HG03064 (cell line): ENCODE measurements around the gene P2RY8.
"Not testable (repeated sequence)": the region's sequence is repeated elsewhere in the genome, so short reads cannot be mapped to it uniquely, and the experiment has no call there.

Experiments used
- ATAC-seq: cut with Tn5 transposase; IDR thresholded peaks from one replicate; pipeline ENCODE4 v1.9.1; 2021; ENCODE audit warnings: low read depth; ENCODE audit not compliant: unreplicated experiment

P2RY8 gene

DNA sequence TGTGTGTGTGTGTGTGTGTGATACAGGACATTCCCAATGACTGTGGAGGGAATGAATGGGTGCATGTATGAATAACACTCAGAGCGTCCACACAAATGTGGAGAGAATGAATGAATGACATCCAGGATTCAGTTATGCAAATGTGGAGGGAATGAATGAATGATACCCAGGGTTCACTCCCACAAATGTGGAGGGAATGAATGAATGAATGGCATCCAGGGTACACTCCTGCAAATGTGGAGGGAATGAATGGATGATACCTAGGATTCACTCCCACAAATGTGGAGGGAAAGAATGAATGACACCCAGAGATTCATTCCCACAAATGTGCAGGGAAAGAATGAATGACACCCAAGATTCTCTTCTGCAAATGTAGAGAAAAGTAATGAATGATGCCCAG lies 48.2 kb downstream of the P2RY8 start:
- no peak for ATAC-seq

- no peak for ATAC-seq
Observed at GRCh38 chrX:1488141-1488540, 48.8 kb downstream of the P2RY8 start.

DNA sequence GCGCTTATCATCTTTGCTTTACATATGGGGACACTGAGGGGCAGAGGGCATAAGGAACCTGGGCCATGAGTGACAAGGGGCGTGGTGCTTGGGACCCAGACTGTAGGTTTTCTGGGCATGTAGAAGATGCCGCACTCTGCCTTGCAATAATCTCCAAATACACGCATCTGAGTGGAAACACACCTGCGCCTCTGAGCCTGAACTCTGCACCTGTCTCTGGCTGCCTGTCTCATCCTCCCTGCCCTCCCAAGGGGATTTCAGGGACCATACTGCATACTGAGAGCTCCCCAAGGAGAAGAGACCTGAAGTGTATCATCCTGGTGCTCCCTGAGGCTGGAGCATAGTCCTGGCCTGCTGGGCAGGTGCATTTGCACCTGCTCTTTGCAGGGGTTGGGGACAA lies 49.6 kb downstream of the P2RY8 start:
- ATAC-seq, result no peak

GRCh38 chrX:1486749-1487361 lies 50.1 kb downstream of the P2RY8 start:
- no peak for ATAC-seq

GRCh38 chrX:1486177-1486576 lies 50.8 kb downstream of the P2RY8 start:
- ATAC-seq, result no peak

DNA sequence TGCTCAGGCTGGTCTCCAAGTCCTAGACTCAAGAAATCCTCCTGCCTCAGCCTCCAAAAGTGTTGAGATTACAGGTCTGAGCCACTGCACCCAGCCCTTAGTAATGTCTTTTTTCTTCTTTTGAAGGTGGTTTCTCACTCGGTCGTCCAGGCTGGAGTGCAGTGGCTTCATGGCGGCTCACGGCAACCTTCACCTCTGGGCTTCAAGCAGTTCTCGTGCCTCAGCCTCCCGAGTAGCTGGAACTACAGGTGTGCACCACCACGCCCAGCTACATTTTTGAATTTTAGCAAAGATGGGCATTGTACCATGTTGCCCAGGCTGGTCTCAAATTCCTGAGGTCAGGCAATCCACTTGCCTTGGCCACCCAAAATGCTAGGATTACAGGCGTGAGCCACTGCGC lies 52.0 kb downstream of the P2RY8 start:
- no peak for ATAC-seq

DNA sequence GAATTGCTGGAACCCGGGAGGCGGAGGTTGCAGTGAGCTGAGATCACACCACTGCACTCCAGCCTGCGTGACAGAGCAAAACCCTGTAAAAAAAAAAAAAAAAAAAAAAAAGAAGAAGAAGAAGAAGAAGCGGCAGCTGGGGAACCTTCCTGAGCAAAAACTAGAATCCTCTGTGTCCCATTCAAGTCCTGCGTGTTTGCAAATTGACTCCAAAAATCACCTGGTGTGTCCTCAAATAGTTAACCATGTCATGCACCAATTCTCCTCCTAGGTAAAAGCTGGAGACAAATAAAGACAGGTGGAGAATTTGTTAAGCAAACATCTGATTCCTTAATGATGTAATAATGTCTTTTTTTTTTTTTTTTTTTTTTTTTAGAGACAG lies 52.4 kb downstream of the P2RY8 start:
- ATAC-seq, result no peak

GRCh38 chrX:1483843-1484637 lies 52.9 kb downstream of the P2RY8 start:
- peak; percentile 52 for ATAC-seq

- not testable (repeated sequence) for ATAC-seq
Observed at GRCh38 chrX:1482530-1482928, 54.5 kb downstream of the P2RY8 start.

DNA sequence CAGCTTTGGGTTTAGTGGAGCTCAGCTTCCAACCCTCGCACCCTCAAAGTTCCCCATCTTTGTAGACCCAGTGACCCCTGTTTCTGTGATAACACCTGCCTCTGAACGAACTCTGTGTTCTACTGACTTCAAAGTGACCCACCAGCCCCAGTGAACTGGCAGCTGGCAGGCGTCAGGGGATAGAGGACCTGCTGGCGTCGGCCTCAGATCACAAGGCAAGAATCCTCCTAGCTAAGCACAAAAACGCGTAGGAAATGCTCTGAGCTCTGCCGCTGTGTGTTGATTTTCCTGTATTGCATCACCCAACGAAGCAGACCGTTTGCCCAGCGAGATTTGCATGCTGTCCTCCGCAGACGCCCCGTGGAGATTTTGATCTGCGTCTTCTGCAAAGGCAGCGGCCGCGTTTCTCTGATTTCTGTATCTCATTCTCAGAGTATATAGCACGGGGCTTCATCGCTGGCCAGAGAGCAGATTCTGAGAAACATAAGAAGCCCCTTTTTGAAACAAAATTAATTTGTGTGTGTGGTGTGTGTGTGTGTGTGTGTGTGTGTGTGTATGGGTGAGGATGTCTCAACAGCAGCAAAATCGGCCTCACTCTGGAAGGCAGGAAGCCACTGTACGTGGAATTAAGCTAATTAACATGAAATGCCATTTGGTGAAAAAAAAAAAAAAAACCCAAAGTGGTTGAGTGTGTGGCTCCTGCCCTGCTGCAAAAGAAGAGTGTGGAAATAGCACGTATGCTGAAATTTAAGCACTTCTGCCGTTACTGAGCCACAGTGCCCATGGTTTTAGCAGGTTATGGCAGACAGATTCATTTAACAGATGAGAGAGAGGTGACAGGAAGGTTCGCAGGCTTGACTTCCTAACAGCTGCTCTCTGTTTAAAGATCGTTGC lies 55.1 kb downstream of the P2RY8 start:
- ATAC-seq, result peak; percentile 44

GRCh38 chrX:1480082-1480785 lies 56.8 kb downstream of the P2RY8 start:
- ATAC-seq, result no peak

GRCh38 chrX:1477801-1478458 lies 59.1 kb downstream of the P2RY8 start:
- no peak for ATAC-seq

- ATAC-seq, result no peak
Observed at GRCh38 chrX:1477229-1477628, 59.8 kb downstream of the P2RY8 start.

DNA sequence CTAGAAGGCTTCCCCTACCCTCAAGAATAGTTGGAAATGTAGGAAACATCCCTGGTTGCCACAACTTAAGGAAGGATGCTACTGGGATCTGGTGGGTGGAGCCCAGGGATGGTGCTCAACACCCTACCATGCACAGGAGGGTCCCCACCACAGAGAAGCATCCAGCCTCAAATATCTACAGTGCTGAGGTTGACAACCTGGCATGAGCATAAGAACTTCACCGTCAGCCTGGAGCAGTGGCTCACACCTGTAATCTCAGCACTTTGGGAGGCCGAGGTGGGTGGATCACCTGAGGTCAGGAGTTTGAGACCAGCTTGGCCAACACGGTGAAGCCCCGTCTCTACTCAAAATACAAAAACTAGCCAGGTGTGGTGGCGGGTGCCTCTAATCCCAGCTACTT lies 60.3 kb downstream of the P2RY8 start:
- ATAC-seq, result no peak

- no peak for ATAC-seq
Observed at GRCh38 chrX:1475881-1476280, 61.1 kb downstream of the P2RY8 start.

DNA sequence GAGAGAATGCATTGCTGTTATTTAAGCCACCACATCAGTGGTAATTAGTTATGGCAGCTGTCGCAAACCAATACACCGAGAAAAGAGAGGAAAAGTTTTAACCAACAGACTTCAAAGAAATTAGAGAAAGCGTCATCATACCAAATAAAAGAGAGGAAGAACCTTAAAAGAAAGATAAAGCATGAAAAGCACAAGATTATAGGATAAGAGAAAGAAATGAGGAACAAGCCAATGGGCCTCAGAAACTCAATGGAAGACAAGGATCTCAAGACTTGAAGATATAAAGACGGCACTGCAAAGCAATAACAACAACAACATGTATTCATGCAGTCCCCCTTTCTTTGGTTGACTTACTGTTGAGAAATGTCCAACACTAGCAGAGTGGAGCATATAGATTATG lies 61.5 kb downstream of the P2RY8 start:
- ATAC-seq, result no peak

DNA sequence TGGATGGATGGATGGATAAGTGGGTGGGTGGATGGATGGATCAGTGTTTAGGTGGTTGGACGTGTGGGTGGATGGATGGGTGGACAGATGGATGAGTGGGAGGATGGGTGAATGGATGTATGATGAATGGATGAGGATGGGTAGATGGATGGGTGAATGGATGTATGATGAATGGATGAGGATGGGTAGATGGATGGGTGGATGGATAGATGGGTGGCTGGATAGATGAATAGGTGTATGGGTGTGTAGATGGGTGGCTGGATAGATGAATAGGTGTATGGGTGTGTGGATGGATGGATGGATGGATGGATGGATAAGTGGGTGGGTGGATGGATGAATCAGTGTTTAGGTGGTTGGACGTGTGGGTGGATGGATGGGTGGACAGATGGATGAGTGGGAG lies 62.4 kb downstream of the P2RY8 start:
- ATAC-seq, result not testable (repeated sequence)

DNA sequence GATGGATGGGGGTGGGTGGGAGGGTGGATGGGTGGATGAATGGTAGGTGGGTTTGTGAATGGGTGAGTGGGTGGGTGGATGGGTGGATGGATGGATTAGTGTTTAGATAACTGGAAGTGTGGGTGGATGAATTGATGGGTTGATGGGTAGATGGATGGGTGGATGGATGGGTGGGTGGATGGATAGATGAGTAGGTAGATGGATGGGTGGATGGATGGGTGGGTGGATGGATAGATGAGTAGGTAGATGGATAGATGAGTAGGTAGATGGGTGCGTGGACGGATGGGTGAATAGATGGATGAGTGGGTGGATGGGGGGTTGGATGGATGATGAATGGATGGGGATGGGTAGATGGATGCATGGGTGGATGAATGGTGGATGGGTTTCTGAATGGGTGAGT lies 64.0 kb downstream of the P2RY8 start:
- ATAC-seq, result no peak

DNA sequence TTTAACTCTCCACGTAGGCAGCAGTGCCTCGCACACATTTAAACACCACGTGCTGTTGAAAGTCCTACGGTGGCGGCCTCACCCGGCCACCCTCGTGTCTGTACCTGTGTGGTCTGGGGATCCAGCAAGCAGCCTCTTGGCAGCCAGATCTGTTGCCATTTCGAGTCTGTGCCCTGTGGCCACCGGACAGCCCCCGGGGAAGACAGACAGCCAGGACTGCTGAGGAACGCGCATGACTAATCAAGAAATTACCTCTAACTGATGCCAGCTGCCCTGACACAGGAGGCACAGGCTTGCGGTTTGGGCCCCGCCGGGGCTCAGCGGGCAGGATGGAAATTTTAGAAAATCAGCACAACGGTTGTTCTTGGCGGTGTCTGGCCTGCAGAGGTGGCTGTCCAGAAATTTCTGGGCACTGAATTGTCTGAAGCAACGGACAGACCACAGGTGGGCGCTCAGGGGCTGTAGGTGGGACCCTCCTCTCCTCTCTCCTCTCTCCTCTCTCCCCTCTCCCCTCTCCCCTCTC lies 68.7 kb downstream of the P2RY8 start:
- ATAC-seq, result peak; percentile 49

- peak; percentile 39 for ATAC-seq
Observed at GRCh38 chrX:1466971-1467561, 69.9 kb downstream of the P2RY8 start.
